ENCODE measurements around the gene GPC6. TPM values are rescaled to one million over a fixed set of nuclear protein-coding genes. Genes with fewer than 3 reads are reported as not detected.

The GPC6 gene
- total and polyA plus RNA-seq, 2 donors (not counting 3 experiments of a cell fraction or from before 2014, with no cell fraction given) = 0.01 TPM; not detected in 1

GRCh38 chr13:93740334-93740733 is 513.7 kb downstream of the GPC6 start:
- POLR2A ChIA-PET = no interaction called here
- H3K27me3 ChIP-seq (ENCODE audit: control insufficient read depth in 2 of 2, insufficient read depth in 2 of 2, low read length in 2 of 2) = no peaks in the 10 kb centered on the region
- no peaks in the 10 kb centered on the region for H3K9me3 ChIP-seq (replicated peaks; ENCODE audit: control insufficient read depth, insufficient read depth, low read length)
- H3K9me1 ChIP-seq (replicated peaks; ENCODE audit: control insufficient read depth, extremely low read depth, insufficient read depth, low read length) = no peaks in the 10 kb centered on the region
- H3K79me2 ChIP-seq (ENCODE audit: control insufficient read depth, insufficient read depth, low read length) = no peaks in the 10 kb centered on the region
- no TSS peak for BruUV-seq (replicated peaks)
- no peaks in the 10 kb centered on the region for H4K20me1 ChIP-seq (replicated peaks; ENCODE audit: control insufficient read depth, extremely low read depth, insufficient read depth, low read length)
- dilution Hi-C loops (cut with MboI; ENCODE audit: extremely low pct_ligation_motif_present, low sequenced_read_pairs) (no loop called here), intact Hi-C loops (cut with micrococcal nuclease) (no loop called here)
- CTCF ChIA-PET = no interaction called here
- FAIRE-seq (no peak), DNase-seq (ENCODE audit: low read depth, low spot score) (no peak)
- H3K27ac ChIP-seq (ENCODE audit: insufficient read depth, low read depth, low read length) = no peak overlapping the region
- H3K4me2 ChIP-seq (ENCODE audit: insufficient read depth, low read length) = no peak overlapping the region
- H2AFZ ChIP-seq (ENCODE audit: low read depth, low read length) = no peak overlapping the region
- H3K4me3 ChIP-seq (replicated peaks in 1 of 3; ENCODE audit: insufficient read depth in 1 of 3, low read depth in 1 of 3, low read length in 3 of 3) = no peak overlapping the region
- no peak for TF ChIP-seq MAX (IDR thresholded peaks at IDR 0.05; ENCODE audit: insufficient read depth, insufficient read length)
- no peak for TF ChIP-seq CTCF (IDR thresholded peaks at IDR 0.05; ENCODE audit: extremely low read depth in 1 of 2, insufficient read depth in 1 of 2, low read depth in 1 of 2, low read length in 2 of 2)
- TF ChIP-seq POLR2A (IDR thresholded peaks at IDR 0.05; ENCODE audit: low read depth, low read length) = no peak
- no peak for TF ChIP-seq GATA2 (IDR thresholded peaks at IDR 0.05; ENCODE audit: insufficient read depth, insufficient read length, low read depth, low read length)
- H3K9ac ChIP-seq (replicated peaks; ENCODE audit: extremely low read depth, insufficient read depth, low read length) = no peak overlapping the region
- H3K4me1 ChIP-seq (ENCODE audit: control insufficient read depth, extremely low read depth, insufficient read depth, low read length) = no peaks in the 10 kb centered on the region
- no peaks in the 10 kb centered on the region for H3K36me3 ChIP-seq (ENCODE audit: control insufficient read depth in 2 of 2, extremely low read depth in 1 of 2, insufficient read depth in 2 of 2, low read length in 2 of 2)

- no peak for FAIRE-seq
Observed at GRCh38 chr13:93744033-93744432, 517.4 kb downstream of the GPC6 start.

More at GRCh38 chr13:93744033-93744432, 517.4 kb downstream of the GPC6 start:
- dilution Hi-C loops (cut with MboI; ENCODE audit: extremely low pct_ligation_motif_present, low sequenced_read_pairs) (no loop called here), intact Hi-C loops (cut with micrococcal nuclease) (no loop called here)
- CTCF ChIA-PET = no interaction called here
- H3K4me1 ChIP-seq (ENCODE audit: control insufficient read depth, extremely low read depth, insufficient read depth, low read length) = no peaks in the 10 kb centered on the region
- no peak for DNase-seq (ENCODE audit: low read depth, low spot score)
- no peak overlapping the region for H3K4me2 ChIP-seq (ENCODE audit: insufficient read depth, low read length)
- H3K9me3 ChIP-seq (replicated peaks; ENCODE audit: control insufficient read depth, insufficient read depth, low read length) = no peaks in the 10 kb centered on the region
- BruUV-seq (replicated peaks) = no TSS peak
- no peaks in the 10 kb centered on the region for H3K36me3 ChIP-seq (ENCODE audit: control insufficient read depth in 2 of 2, extremely low read depth in 1 of 2, insufficient read depth in 2 of 2, low read length in 2 of 2)
- H2AFZ ChIP-seq (ENCODE audit: low read depth, low read length) = no peak overlapping the region
- no peak overlapping the region for H3K27ac ChIP-seq (ENCODE audit: insufficient read depth, low read depth, low read length)
- no peaks in the 10 kb centered on the region for H3K27me3 ChIP-seq (ENCODE audit: control insufficient read depth in 2 of 2, insufficient read depth in 2 of 2, low read length in 2 of 2)
- H3K79me2 ChIP-seq (ENCODE audit: control insufficient read depth, insufficient read depth, low read length) = no peaks in the 10 kb centered on the region
- POLR2A ChIA-PET = no interaction called here
- TF ChIP-seq POLR2A (IDR thresholded peaks at IDR 0.05; ENCODE audit: low read depth, low read length) (no peak), MAX (IDR thresholded peaks at IDR 0.05; ENCODE audit: insufficient read depth, insufficient read length) (no peak), JUN (IDR thresholded peaks at IDR 0.05; ENCODE audit: borderline replicate concordance, insufficient read depth, insufficient read length, low read depth) (no peak), EZH2 (IDR thresholded peaks at IDR 0.05; ENCODE audit: borderline replicate concordance, low read depth, low read length, severe bottlenecking) (no peak), MYC (IDR thresholded peaks at IDR 0.05; ENCODE audit: low read depth, low read length) (no peak), CTCF (IDR thresholded peaks at IDR 0.05; ENCODE audit: extremely low read depth in 1 of 2, insufficient read depth in 1 of 2, low read depth in 1 of 2, low read length in 2 of 2) (no peak), POLR2AphosphoS5 (IDR thresholded peaks at IDR 0.05; ENCODE audit: insufficient read depth, low read depth, low read length) (no peak), FOS (IDR thresholded peaks at IDR 0.05; ENCODE audit: borderline replicate concordance, insufficient read depth, low read length) (no peak), GATA2 (IDR thresholded peaks at IDR 0.05; ENCODE audit: insufficient read depth, insufficient read length, low read depth, low read length) (no peak)
- H3K4me3 ChIP-seq (replicated peaks in 1 of 3; ENCODE audit: insufficient read depth in 1 of 3, low read depth in 1 of 3, low read length in 3 of 3) = no peak overlapping the region
- no peaks in the 10 kb centered on the region for H3K9me1 ChIP-seq (replicated peaks; ENCODE audit: control insufficient read depth, extremely low read depth, insufficient read depth, low read length)
- H4K20me1 ChIP-seq (replicated peaks; ENCODE audit: control insufficient read depth, extremely low read depth, insufficient read depth, low read length) = no peaks in the 10 kb centered on the region
- H3K9ac ChIP-seq (replicated peaks; ENCODE audit: extremely low read depth, insufficient read depth, low read length) = no peak overlapping the region

Data from endothelial cell of umbilical vein (primary cell).